ENCODE results near the gene CGB8. TPM values are rescaled to one million over a fixed set of nuclear protein-coding genes. Genes with fewer than 3 reads are reported as not detected.
"Not testable (repeated sequence)": the region's sequence is repeated elsewhere in the genome, so short reads cannot be mapped to it uniquely, and the experiment has no call there.

Gene CGB8
- total RNA-seq, 1 experiment from 2014 or later = not detected

DNA sequence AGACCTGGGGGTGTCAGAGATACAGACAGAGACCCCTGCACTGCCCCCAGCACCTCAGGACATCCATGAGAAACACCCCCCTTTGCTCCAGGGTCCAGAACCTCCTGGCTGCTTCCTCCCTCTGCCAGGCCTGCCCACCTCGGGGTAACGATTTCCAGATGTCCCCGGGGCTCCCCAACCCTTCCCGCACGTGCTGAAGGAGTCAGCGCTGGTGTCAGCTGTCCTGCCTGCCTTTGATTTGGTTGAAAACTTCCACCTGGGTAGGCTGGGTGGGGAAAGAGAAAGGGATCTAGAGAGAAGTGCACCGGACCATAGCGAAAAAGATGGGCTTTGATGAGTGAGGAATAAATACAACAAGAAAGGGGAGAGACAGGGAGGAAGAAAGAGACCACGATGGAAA lies 10.1 kb upstream of the CGB8 start:
- no peak overlapping the region for H3K4me2 ChIP-seq (ENCODE audit: low read depth, low read length, poor library complexity, severe bottlenecking)
- no peaks in the 10 kb centered on the region for H3K79me2 ChIP-seq (ENCODE audit: low read length)
- H3K9me3 ChIP-seq (ENCODE audit: low read length) = no peaks in the 10 kb centered on the region
- no peak overlapping the region for H2AFZ ChIP-seq (ENCODE audit: low read length)
- H3K27me3 ChIP-seq (ENCODE audit: low read length) = no peaks in the 10 kb centered on the region
- H3K4me3 ChIP-seq (ENCODE audit: low read length) = no peak overlapping the region
- H3K36me3 ChIP-seq (ENCODE audit: insufficient read depth, low read length) = no peaks in the 10 kb centered on the region
- DNase-seq = no peak
- H3K9me2 ChIP-seq (replicated peaks; ENCODE audit: insufficient read depth, low read length) = no peaks in the 10 kb centered on the region
- no peaks in the 10 kb centered on the region for H4K20me1 ChIP-seq (ENCODE audit: insufficient read depth, low read depth, low read length)
- H3K4me1 ChIP-seq (ENCODE audit: low read length) = no peaks in the 10 kb centered on the region
- H3K27ac ChIP-seq (ENCODE audit: low read length) = no peak overlapping the region
- no peak overlapping the region for H3K9ac ChIP-seq (ENCODE audit: low read length)

DNA sequence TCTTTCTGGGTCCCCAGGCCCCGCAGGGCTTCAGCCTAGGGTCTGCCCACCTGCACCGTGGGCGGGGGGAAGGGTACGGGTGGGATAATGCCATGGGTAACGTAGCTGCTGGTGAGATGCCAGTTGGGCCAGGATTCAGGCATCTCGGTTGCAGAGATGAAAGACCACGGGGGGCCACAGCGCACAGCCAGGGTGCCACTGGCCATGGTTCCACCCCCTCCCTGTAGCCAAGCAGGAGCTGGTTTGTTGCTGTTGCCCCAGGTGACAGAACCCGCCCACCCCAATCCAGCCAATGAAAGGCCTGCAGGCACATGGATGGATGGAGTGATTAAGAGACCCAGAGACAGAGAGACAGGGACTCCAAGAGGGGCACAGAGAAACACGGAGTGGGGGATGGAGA lies 9.7 kb upstream of the CGB8 start:
- Histone ChIP-seq H3K36me3 (ENCODE audit: insufficient read depth, low read length) (no peaks in the 10 kb centered on the region), H3K79me2 (ENCODE audit: low read length) (no peaks in the 10 kb centered on the region), H3K4me3 (ENCODE audit: low read length) (no peak overlapping the region), H3K9me2 (replicated peaks; ENCODE audit: insufficient read depth, low read length) (no peaks in the 10 kb centered on the region), H3K9ac (ENCODE audit: low read length) (no peak overlapping the region), H2AFZ (ENCODE audit: low read length) (no peak overlapping the region), H3K9me3 (ENCODE audit: low read length) (no peaks in the 10 kb centered on the region), H3K4me2 (ENCODE audit: low read depth, low read length, poor library complexity, severe bottlenecking) (no peak overlapping the region), H4K20me1 (ENCODE audit: insufficient read depth, low read depth, low read length) (no peaks in the 10 kb centered on the region), H3K27ac (ENCODE audit: low read length) (no peak overlapping the region), H3K27me3 (ENCODE audit: low read length) (no peaks in the 10 kb centered on the region), H3K4me1 (ENCODE audit: low read length) (no peaks in the 10 kb centered on the region)
- peak; percentile 77 for DNase-seq

DNA sequence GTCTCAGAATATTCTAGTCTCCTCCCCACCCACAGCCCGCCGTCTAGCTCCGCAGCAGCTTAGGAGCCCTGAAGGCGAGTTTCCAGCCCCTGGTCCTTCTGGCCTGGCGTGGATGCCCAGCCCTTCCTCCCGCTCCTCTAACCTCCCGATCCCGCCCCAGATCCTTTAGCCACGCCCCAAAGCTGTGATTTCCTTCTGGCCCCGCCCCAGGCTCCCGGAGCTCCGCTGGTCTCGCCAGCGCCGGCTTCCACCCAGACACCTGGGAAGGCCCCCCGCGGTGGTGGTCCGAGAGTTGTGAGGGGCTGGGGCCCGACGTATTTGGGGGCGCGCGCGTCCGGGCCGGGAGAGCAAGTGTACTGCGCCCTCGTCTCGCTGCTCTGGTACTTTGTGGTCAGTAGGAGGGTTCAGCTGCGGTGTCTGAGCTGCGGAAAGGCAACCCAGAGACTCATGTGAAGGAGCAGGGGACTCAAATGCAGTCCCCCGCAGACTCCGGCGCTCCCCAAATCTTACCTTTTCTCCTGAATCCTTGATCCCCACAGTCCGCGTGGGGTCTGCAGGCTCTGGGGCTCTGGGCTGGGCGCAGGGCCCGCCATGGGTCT lies 8.8 kb upstream of the CGB8 start, which contains the start of gene CGB7:
TSS of gene CGB7 (minus strand) at position 114 of the 599 bp plus-strand sequence. CDS start 2,374 bp downstream, outside the sequence.
- H2AFZ ChIP-seq (ENCODE audit: low read length) = no peak within 1 kb of the TSS
- no peak for DNase-seq

DNA sequence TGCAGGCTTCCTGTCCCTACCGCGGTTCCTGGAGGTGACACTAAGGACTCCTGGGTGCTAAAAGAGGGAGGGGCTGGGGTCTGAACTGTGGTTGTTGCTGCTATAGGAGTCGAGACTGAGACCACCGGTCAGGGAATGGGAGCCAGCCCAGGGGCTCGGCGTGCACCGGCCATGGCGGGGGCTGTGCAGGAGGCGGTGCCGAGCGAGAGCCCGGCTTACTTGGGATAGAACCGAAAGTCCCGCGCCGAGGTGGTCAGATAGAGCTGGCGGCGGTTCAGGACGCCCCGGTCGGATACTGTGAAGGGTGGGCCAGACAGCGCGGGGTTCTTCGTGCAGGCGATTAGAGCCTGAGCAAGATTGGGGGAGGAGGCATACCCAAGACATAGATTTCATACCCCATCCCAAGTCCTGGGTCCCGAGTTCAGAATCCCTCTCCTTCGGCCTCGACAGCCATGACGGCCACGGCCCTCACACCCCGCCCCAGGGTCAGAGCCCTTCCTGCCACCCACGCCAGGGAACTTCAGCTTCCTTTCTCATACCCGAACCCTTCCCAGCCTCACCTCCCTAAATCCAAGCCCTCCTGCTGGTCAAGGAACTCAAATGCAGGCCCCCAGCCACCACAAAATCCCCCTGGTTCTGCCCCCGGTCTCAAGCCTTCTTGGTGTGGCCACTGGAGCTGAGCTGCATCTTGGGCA lies 8.1 kb upstream of the CGB8 start:
- not testable (repeated sequence) for H3K79me2 ChIP-seq (ENCODE audit: low read length); H3K27me3 ChIP-seq (ENCODE audit: low read length); H3K9me3 ChIP-seq (ENCODE audit: low read length); H2AFZ ChIP-seq (ENCODE audit: low read length); H4K20me1 ChIP-seq (ENCODE audit: insufficient read depth, low read depth, low read length); DNase-seq; H3K4me3 ChIP-seq (ENCODE audit: low read length); H3K27ac ChIP-seq (ENCODE audit: low read length); H3K4me2 ChIP-seq (ENCODE audit: low read depth, low read length, poor library complexity, severe bottlenecking); H3K36me3 ChIP-seq (ENCODE audit: insufficient read depth, low read length); H3K9ac ChIP-seq (ENCODE audit: low read length); H3K4me1 ChIP-seq (ENCODE audit: low read length); H3K9me2 ChIP-seq (replicated peaks; ENCODE audit: insufficient read depth, low read length)

More for the DNA sequence above, 8.8 kb upstream of the CGB8 start, which contains the start of gene CGB7:
- Histone ChIP-seq H3K4me1 (ENCODE audit: low read length) (no peaks in the 10 kb centered on the region), H3K27ac (ENCODE audit: low read length) (no peak within 1 kb of the TSS), H4K20me1 (ENCODE audit: insufficient read depth, low read depth, low read length) (no peaks in the 10 kb centered on the region), H3K79me2 (ENCODE audit: low read length) (no peaks in the 10 kb centered on the region), H3K4me3 (ENCODE audit: low read length) (no peak within 1 kb of the TSS), H3K27me3 (ENCODE audit: low read length) (no peaks in the 10 kb centered on the region), H3K9me2 (replicated peaks; ENCODE audit: insufficient read depth, low read length) (no peaks in the 10 kb centered on the region), H3K36me3 (ENCODE audit: insufficient read depth, low read length) (no peaks in the 10 kb centered on the region), H3K9ac (ENCODE audit: low read length) (no peak within 1 kb of the TSS), H3K9me3 (ENCODE audit: low read length) (no peaks in the 10 kb centered on the region), H3K4me2 (ENCODE audit: low read depth, low read length, poor library complexity, severe bottlenecking) (no peak within 1 kb of the TSS)

DNA sequence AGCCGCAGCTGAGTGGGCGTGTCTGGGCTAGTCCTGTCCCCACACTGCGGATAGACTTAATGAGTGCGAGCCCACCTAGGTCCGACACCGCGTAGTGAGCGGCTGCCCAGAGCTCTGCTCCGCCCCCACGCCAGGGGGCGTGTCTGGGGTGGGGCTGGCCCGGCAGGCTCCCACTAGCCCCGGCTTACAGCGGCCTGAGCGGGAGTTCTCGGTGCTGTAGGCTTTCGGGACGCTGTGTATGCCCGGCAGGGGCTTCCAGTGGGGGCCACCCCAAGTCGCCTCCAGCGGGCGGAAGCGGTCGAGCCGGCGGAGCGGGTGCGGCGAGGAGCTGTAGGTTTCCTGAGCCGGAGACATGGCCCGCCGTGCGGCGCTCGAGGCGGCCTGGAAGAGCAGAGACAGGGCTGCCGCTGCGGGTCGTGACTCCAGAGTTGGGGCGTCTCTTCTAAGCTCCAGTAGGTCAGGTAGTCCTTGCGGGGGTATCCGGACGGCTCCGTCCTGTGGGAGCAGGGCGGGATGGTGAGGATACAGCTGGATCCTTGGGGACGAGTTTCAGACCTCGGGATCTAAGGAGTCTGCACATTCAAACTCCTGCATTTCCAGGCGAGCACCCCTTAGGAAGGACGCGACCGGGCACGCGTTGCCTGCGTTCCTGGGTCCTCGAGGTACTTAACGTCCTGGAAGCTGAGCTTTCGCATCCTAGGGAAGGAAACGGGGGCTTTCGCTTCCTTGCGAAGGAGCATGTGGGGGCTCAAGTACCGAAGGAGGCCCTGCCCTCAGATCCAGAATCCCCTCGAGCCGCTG lies 7.4 kb upstream of the CGB8 start:
- Histone ChIP-seq H3K9me2 (replicated peaks; ENCODE audit: insufficient read depth, low read length) (no peaks in the 10 kb centered on the region), H3K79me2 (ENCODE audit: low read length) (no peaks in the 10 kb centered on the region), H3K27me3 (ENCODE audit: low read length) (no peaks in the 10 kb centered on the region), H3K36me3 (ENCODE audit: insufficient read depth, low read length) (no peaks in the 10 kb centered on the region), H3K9ac (ENCODE audit: low read length) (no peak overlapping the region), H2AFZ (ENCODE audit: low read length) (peak overlapping the region; percentile 43; the same call in 1 of the 2 replicates), H3K4me2 (ENCODE audit: low read depth, low read length, poor library complexity, severe bottlenecking) (no peak overlapping the region), H4K20me1 (ENCODE audit: insufficient read depth, low read depth, low read length) (no peaks in the 10 kb centered on the region), H3K27ac (ENCODE audit: low read length) (no peak overlapping the region), H3K9me3 (ENCODE audit: low read length) (no peaks in the 10 kb centered on the region), H3K4me1 (ENCODE audit: low read length) (no peaks in the 10 kb centered on the region), H3K4me3 (ENCODE audit: low read length) (no peak overlapping the region)
- peak; percentile 46 for DNase-seq

DNA sequence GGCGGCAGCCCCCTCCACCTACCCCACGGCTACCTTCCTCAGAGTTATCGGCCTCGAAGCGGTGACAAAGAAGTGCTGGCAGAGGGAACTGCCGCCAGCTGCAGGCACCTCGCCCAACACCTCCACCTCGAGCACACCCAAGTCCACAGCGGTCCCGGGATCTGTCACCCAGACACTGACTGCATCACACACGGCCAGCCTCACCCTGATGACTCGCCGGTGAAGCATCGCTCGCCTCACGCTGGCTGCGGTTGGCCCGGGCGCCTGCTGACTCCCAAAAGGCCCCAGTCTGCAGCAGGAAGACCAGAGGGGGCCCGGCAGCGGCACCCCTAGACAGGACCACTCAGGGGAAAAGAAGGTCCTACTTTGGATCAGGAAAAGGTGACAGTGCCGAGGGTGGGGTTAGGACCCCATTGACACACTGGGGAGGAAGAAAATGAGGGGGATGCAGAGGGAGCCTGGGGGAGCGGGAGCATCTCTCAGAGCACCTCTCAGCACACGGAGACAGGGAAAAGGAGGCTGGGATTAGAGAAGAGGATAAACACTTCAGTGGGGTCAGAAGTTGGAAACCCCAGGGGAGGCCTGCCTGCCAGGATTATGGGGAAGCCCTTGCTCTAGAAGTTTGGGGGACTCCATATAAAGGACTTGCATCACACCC lies 1.6 kb upstream of the CGB8 start:
- H3K27me3 ChIP-seq (ENCODE audit: low read length); H4K20me1 ChIP-seq (ENCODE audit: insufficient read depth, low read depth, low read length); H3K79me2 ChIP-seq (ENCODE audit: low read length); H2AFZ ChIP-seq (ENCODE audit: low read length); H3K4me3 ChIP-seq (ENCODE audit: low read length); H3K9me2 ChIP-seq (replicated peaks; ENCODE audit: insufficient read depth, low read length); H3K4me2 ChIP-seq (ENCODE audit: low read depth, low read length, poor library complexity, severe bottlenecking); H3K9me3 ChIP-seq (ENCODE audit: low read length); H3K36me3 ChIP-seq (ENCODE audit: insufficient read depth, low read length); H3K27ac ChIP-seq (ENCODE audit: low read length); DNase-seq; H3K9ac ChIP-seq (ENCODE audit: low read length); H3K4me1 ChIP-seq (ENCODE audit: low read length): not testable (repeated sequence)

DNA sequence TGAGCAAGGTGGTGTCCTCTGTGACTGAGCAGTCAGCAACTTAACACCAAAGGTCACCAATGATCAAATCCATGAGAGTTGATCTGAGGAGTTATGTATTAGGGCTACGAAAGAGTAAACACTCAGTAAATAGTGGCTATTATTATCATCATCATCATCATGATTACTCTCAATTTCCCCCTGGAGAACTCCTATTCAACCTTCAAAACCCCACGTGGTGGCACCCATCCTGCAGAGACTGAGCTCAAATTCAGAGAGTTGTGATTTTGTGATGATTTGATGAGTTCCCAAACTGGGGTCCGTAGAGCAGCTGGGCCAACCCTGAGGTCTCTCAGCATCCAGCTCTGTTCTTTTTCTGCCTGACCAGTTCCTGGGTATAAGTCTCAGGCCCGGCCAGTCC lies 923 bp upstream of the CGB8 start:
- H3K9me2 ChIP-seq (replicated peaks; ENCODE audit: insufficient read depth, low read length); DNase-seq; H3K4me2 ChIP-seq (ENCODE audit: low read depth, low read length, poor library complexity, severe bottlenecking); H3K27me3 ChIP-seq (ENCODE audit: low read length); H3K9me3 ChIP-seq (ENCODE audit: low read length); H3K4me3 ChIP-seq (ENCODE audit: low read length); H3K27ac ChIP-seq (ENCODE audit: low read length); H3K9ac ChIP-seq (ENCODE audit: low read length); H3K36me3 ChIP-seq (ENCODE audit: insufficient read depth, low read length); H2AFZ ChIP-seq (ENCODE audit: low read length); H4K20me1 ChIP-seq (ENCODE audit: insufficient read depth, low read depth, low read length); H3K79me2 ChIP-seq (ENCODE audit: low read length); H3K4me1 ChIP-seq (ENCODE audit: low read length): not testable (repeated sequence)

DNA sequence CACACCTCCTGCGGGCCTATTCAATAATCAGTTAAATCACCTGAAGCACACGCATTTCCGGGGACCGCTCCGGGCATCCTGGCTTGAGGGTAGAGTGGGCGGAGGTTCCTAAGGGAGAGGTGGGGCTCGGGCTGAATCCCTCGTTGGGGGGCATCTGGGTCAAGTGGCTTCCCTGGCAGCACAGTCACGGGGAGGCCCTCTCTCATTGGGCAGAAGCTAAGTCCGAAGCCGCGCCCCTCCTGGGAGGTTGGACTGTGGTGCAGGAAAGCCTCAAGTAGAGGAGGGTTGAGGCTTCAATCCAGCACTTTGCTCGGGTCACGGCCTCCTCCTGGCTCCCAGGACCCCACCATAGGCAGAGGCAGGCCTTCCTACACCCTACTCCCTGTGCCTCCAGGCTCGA lies 5.4 kb downstream of the CGB8 start, which contains the start of gene CGB5:
TSS of gene CGB5 (plus strand) at position 301 of the 400 bp plus-strand sequence. CDS start 362 bp downstream, outside the sequence.
- H3K9ac ChIP-seq (ENCODE audit: low read length); H4K20me1 ChIP-seq (ENCODE audit: insufficient read depth, low read depth, low read length); H3K9me3 ChIP-seq (ENCODE audit: low read length); DNase-seq; H3K27ac ChIP-seq (ENCODE audit: low read length); H3K4me1 ChIP-seq (ENCODE audit: low read length); H3K4me3 ChIP-seq (ENCODE audit: low read length); H3K27me3 ChIP-seq (ENCODE audit: low read length); H3K9me2 ChIP-seq (replicated peaks; ENCODE audit: insufficient read depth, low read length); H3K36me3 ChIP-seq (ENCODE audit: insufficient read depth, low read length); H3K4me2 ChIP-seq (ENCODE audit: low read depth, low read length, poor library complexity, severe bottlenecking); H3K79me2 ChIP-seq (ENCODE audit: low read length); H2AFZ ChIP-seq (ENCODE audit: low read length): not testable (repeated sequence)

All from Karpas-422 (cell line).